A673 (cell line): ENCODE data around the gene RAG2.

ENCODE experiments used
- CTCF ChIP-seq: fragments of 300-800, 200-600 bp; sonication (generic); conservative IDR thresholded peaks from 2 replicates; pipeline ENCODE4 v1.5.1; 2017; ENCODE audit warnings: low read depth, mild to moderate bottlenecking, antibody characterized with exemption, low read length, moderate library complexity, mixed read lengths
- EZH2 ChIP-seq: fragments of 200-600 bp; sonication (generic); IDR thresholded peaks from 2 replicates; pipeline ENCODE4 v1.6.1; 2017; ENCODE audit warnings: borderline replicate concordance, low read depth, mild to moderate bottlenecking, mixed read lengths, antibody characterized with exemption, low read length; ENCODE audit not compliant: poor library complexity, severe bottlenecking

GRCh38 chr11:36569095-36569494 lies 28.9 kb downstream of the RAG2 start:
- TF ChIP-seq CTCF: no peak
- no peak for TF ChIP-seq EZH2
